ENCODE measurements around the gene LDHA.
A peak's percentile ranks its signal among the peaks of the same experiment; 100 is the strongest.

LDHA gene

DNA sequence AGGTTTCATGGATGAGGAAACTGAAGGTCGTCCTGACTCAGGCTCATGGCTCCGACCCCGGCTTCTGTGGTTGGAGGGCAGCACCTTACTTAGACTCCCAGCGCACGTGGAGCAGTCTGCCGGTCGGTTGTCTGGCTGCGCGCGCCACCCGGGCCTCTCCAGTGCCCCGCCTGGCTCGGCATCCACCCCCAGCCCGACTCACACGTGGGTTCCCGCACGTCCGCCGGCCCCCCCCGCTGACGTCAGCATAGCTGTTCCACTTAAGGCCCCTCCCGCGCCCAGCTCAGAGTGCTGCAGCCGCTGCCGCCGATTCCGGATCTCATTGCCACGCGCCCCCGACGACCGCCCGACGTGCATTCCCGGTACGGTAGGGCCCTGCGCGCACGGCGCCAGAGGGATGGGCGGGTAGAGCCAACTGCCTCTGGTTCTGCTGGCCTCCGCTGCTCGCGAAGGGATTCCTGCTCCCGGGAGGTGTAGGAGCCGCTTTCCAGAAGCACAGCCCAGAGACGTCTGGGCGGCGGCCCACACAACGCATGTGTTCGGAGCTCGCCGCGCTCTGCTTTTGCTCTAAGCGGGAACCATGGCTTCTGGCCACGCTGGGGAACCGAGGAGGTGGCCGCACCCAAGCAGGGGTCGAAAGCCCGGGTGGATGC lies at the start of gene LDHA:
LDHA (plus strand) TSS at position 289 of the 653 bp plus-strand sequence. CDS start 2,280 bp downstream, outside the sequence.
- TF ChIP-seq CTCF (IDR thresholded peaks at IDR 0.05; ENCODE audit: insufficient read depth, missing control alignments): no peak
- FAIRE-seq: no peak
- peak; percentile 79 for DNase-seq (ENCODE audit: insufficient read length, low spot score)

GRCh38 chr11:18347471-18348125 lies 46.8 kb upstream of the LDHA start:
- TF ChIP-seq CTCF (IDR thresholded peaks at IDR 0.05; ENCODE audit: insufficient read depth, missing control alignments): no peak
- no peak for DNase-seq (ENCODE audit: insufficient read length, low spot score)
- FAIRE-seq: no peak

DNA sequence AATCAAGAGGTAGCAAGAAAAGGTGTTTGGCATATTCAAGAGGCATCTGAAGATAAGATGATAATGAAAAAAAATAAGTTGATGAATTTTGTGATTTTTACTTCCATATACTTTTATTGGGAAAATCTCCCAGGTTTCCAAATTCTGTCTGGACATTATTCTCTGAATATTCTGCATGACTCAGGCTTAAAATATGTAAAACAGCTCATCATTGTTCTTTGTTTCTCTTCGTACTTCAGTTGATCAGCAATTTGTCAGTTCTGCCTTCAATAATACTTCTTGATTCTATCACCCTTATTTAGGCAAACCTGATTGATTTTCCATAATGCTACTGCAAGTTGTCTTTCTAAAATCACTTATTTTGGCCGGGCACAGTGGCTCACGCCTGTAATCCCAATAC lies 41.8 kb upstream of the LDHA start:
- no peak for TF ChIP-seq CTCF (IDR thresholded peaks at IDR 0.05; ENCODE audit: insufficient read depth, missing control alignments)
- no peak for FAIRE-seq
- DNase-seq (ENCODE audit: insufficient read length, low spot score): no peak

DNA sequence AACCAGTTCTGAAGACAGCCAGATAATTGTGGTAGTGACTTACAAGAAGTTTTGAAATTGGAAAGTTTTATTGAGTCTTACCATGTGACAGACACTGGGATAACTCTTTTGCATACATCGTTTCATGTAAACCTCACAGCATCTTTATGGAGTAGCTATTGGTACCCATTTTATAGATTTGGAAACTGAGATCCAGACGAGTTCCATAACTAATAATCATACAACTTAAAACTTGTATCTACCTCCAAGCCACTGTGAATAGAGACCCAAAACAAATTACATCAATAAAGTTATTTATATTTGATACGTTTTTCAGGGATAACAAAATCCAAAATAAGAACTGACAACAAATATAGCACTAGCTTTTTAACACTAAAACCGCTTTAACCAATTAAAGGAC lies 35.7 kb upstream of the LDHA start:
- FAIRE-seq (no peak), DNase-seq (ENCODE audit: insufficient read length, low spot score) (no peak)
- no peak for TF ChIP-seq CTCF (IDR thresholded peaks at IDR 0.05; ENCODE audit: insufficient read depth, missing control alignments)

GRCh38 chr11:18361154-18361553 lies 33.2 kb upstream of the LDHA start:
- no peak for TF ChIP-seq CTCF (IDR thresholded peaks at IDR 0.05; ENCODE audit: insufficient read depth, missing control alignments)
- FAIRE-seq (no peak), DNase-seq (ENCODE audit: insufficient read length, low spot score) (no peak)

- no peak for DNase-seq (ENCODE audit: insufficient read length, low spot score)
- no peak for FAIRE-seq
- TF ChIP-seq CTCF (IDR thresholded peaks at IDR 0.05; ENCODE audit: insufficient read depth, missing control alignments): no peak
Observed at GRCh38 chr11:18364495-18365073, 29.8 kb upstream of the LDHA start.

DNA sequence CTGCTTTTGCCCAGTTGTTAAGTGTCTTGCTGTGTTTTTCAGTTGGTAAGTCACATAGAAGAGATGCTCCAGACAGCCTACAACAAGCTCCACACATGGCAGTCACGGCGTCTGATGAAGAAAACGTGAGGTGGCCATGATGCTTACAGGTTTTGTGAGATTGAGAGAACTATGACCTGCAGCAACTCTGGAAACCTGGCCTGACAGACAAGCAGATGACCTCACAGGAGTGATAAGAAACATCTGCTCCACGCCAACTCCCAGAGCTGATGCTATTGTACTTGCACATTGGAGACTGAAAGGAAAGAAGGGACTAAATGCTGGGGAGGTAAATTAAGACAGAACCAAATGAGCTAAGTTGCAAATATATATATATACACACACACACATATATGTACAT lies 28.6 kb upstream of the LDHA start:
- DNase-seq (ENCODE audit: insufficient read length, low spot score): no peak
- FAIRE-seq: no peak
- no peak for TF ChIP-seq CTCF (IDR thresholded peaks at IDR 0.05; ENCODE audit: insufficient read depth, missing control alignments)
